ENCODE data around the gene FBRS. TPM values are rescaled to one million over a fixed set of nuclear protein-coding genes. Genes with fewer than 3 reads are reported as not detected.
"Not testable (repeated sequence)": the region's sequence is repeated elsewhere in the genome, so short reads cannot be mapped to it uniquely, and the experiment has no call there.

FBRS gene
- total and polyA plus RNA-seq, 4 donors = 11.5 to 69.0 (median 46.0) TPM

GRCh38 chr16:30696646-30697045 is 38.4 kb downstream of the FBRS start:
- no CpG with 5 or more reads among the region's 3 CpGs for WGBS (ENCODE audit: insufficient coverage)
- not testable (repeated sequence) for H3K9me3 ChIP-seq (ENCODE audit: control insufficient read depth, insufficient read depth, low read length); DNase-seq (ENCODE audit: low read depth in 4 of 6, low spot score in 6 of 6); H3K27me3 ChIP-seq (ENCODE audit: control insufficient read depth, insufficient read depth, low read length); H3K27ac ChIP-seq (ENCODE audit: low read depth, low read length); H3K4me3 ChIP-seq (ENCODE audit: low read depth, low read length)
- Histone ChIP-seq H3K4me1 (ENCODE audit: control insufficient read depth, insufficient read depth, low read length) (peaks cover 11% of the 10 kb centered on the region), H3K36me3 (ENCODE audit: control insufficient read depth, insufficient read depth, low read length) (peaks cover 14% of the 10 kb centered on the region)

GRCh38 chr16:30697264-30698138 is 39.3 kb downstream of the FBRS start:
- peak in 1 of 6 donors; percentile 44 for DNase-seq (ENCODE audit: low read depth in 4 of 6, low spot score in 6 of 6)
- H3K27me3 ChIP-seq (ENCODE audit: control insufficient read depth, insufficient read depth, low read length) = no peaks in the 10 kb centered on the region
- 10% methylated on average over 24 of the region's 26 CpGs for WGBS (ENCODE audit: insufficient coverage)
- H3K4me1 ChIP-seq (ENCODE audit: control insufficient read depth, insufficient read depth, low read length) = peaks cover 11% of the 10 kb centered on the region
- H3K4me3 ChIP-seq (ENCODE audit: low read depth, low read length) = peak overlapping the region; percentile 99
- no peaks in the 10 kb centered on the region for H3K9me3 ChIP-seq (ENCODE audit: control insufficient read depth, insufficient read depth, low read length)
- peak overlapping the region; percentile 100 for H3K27ac ChIP-seq (ENCODE audit: low read depth, low read length)
- H3K36me3 ChIP-seq (ENCODE audit: control insufficient read depth, insufficient read depth, low read length) = peaks cover 22% of the 10 kb centered on the region

GRCh38 chr16:30698139-30698815 is 40.0 kb downstream of the FBRS start:
- peak overlapping the region; percentile 99 for H3K4me3 ChIP-seq (ENCODE audit: low read depth, low read length)
- H3K36me3 ChIP-seq (ENCODE audit: control insufficient read depth, insufficient read depth, low read length) = peaks cover 29% of the 10 kb centered on the region
- WGBS (ENCODE audit: insufficient coverage) = 0% methylated on average over 62 of the region's 76 CpGs
- peak; percentile 91 to 99 (median 95) for DNase-seq (ENCODE audit: low read depth in 4 of 6, low spot score in 6 of 6)
- H3K27ac ChIP-seq (ENCODE audit: low read depth, low read length) = peak overlapping the region; percentile 100
- no peaks in the 10 kb centered on the region for H3K27me3 ChIP-seq (ENCODE audit: control insufficient read depth, insufficient read depth, low read length)
- H3K4me1 ChIP-seq (ENCODE audit: control insufficient read depth, insufficient read depth, low read length) = peaks cover 11% of the 10 kb centered on the region
- no peaks in the 10 kb centered on the region for H3K9me3 ChIP-seq (ENCODE audit: control insufficient read depth, insufficient read depth, low read length)

GRCh38 chr16:30698816-30699614 is 40.8 kb downstream of the FBRS start, which contains the start of gene SRCAP:
Gene SRCAP (plus strand): TSS chr16:30699171. CDS start chr16:30700825, 1,654 bp downstream.
- Histone ChIP-seq H3K9me3 (ENCODE audit: control insufficient read depth, insufficient read depth, low read length) (no peaks in the 10 kb centered on the region), H3K27ac (ENCODE audit: low read depth, low read length) (peak within 1 kb of the TSS; percentile 100), H3K36me3 (ENCODE audit: control insufficient read depth, insufficient read depth, low read length) (peaks cover 36% of the 10 kb centered on the region), H3K4me3 (ENCODE audit: low read depth, low read length) (peak within 1 kb of the TSS; percentile 99), H3K4me1 (ENCODE audit: control insufficient read depth, insufficient read depth, low read length) (peaks cover 11% of the 10 kb centered on the region), H3K27me3 (ENCODE audit: control insufficient read depth, insufficient read depth, low read length) (no peaks in the 10 kb centered on the region)
- peak; percentile 55 to 94 (median 70) for DNase-seq (ENCODE audit: low read depth in 4 of 6, low spot score in 6 of 6)
- under 1% methylated on average over 55 of the region's 57 CpGs for WGBS (ENCODE audit: insufficient coverage)

GRCh38 chr16:30699615-30700099 is 41.4 kb downstream of the FBRS start:
- no peaks in the 10 kb centered on the region for H3K27me3 ChIP-seq (ENCODE audit: control insufficient read depth, insufficient read depth, low read length)
- H3K4me3 ChIP-seq (ENCODE audit: low read depth, low read length) = peak overlapping the region; percentile 99
- peaks cover 43% of the 10 kb centered on the region for H3K36me3 ChIP-seq (ENCODE audit: control insufficient read depth, insufficient read depth, low read length)
- peak overlapping the region; percentile 100 for H3K27ac ChIP-seq (ENCODE audit: low read depth, low read length)
- peaks cover 11% of the 10 kb centered on the region for H3K4me1 ChIP-seq (ENCODE audit: control insufficient read depth, insufficient read depth, low read length)
- no peak for DNase-seq (ENCODE audit: low read depth in 4 of 6, low spot score in 6 of 6)
- H3K9me3 ChIP-seq (ENCODE audit: control insufficient read depth, insufficient read depth, low read length) = no peaks in the 10 kb centered on the region
- 70% methylated on average over 6 of the region's 8 CpGs for WGBS (ENCODE audit: insufficient coverage)

- H3K4me3 ChIP-seq (ENCODE audit: low read depth, low read length) = no peak overlapping the region
- peaks cover 51% of the 10 kb centered on the region for H3K36me3 ChIP-seq (ENCODE audit: control insufficient read depth, insufficient read depth, low read length)
- H3K27ac ChIP-seq (ENCODE audit: low read depth, low read length) = no peak overlapping the region
- H3K9me3 ChIP-seq (ENCODE audit: control insufficient read depth, insufficient read depth, low read length) = no peaks in the 10 kb centered on the region
- peaks cover 11% of the 10 kb centered on the region for H3K4me1 ChIP-seq (ENCODE audit: control insufficient read depth, insufficient read depth, low read length)
- no peaks in the 10 kb centered on the region for H3K27me3 ChIP-seq (ENCODE audit: control insufficient read depth, insufficient read depth, low read length)
- no peak for DNase-seq (ENCODE audit: low read depth in 4 of 6, low spot score in 6 of 6)
- WGBS (ENCODE audit: insufficient coverage) = 36% methylated on average over 7 of the region's 9 CpGs
Measured at GRCh38 chr16:30700491-30700890, 42.3 kb downstream of the FBRS start.

GRCh38 chr16:30700971-30701370 is 42.7 kb downstream of the FBRS start:
- no peak overlapping the region for H3K27ac ChIP-seq (ENCODE audit: low read depth, low read length)
- WGBS (ENCODE audit: insufficient coverage) = no CpG with 5 or more reads among the region's 5 CpGs
- peaks cover 11% of the 10 kb centered on the region for H3K4me1 ChIP-seq (ENCODE audit: control insufficient read depth, insufficient read depth, low read length)
- H3K27me3 ChIP-seq (ENCODE audit: control insufficient read depth, insufficient read depth, low read length) = no peaks in the 10 kb centered on the region
- no peak for DNase-seq (ENCODE audit: low read depth in 4 of 6, low spot score in 6 of 6)
- H3K9me3 ChIP-seq (ENCODE audit: control insufficient read depth, insufficient read depth, low read length) = no peaks in the 10 kb centered on the region
- no peak overlapping the region for H3K4me3 ChIP-seq (ENCODE audit: low read depth, low read length)
- H3K36me3 ChIP-seq (ENCODE audit: control insufficient read depth, insufficient read depth, low read length) = peaks cover 56% of the 10 kb centered on the region

- DNase-seq (ENCODE audit: low read depth in 4 of 6, low spot score in 6 of 6); H3K9me3 ChIP-seq (ENCODE audit: control insufficient read depth, insufficient read depth, low read length); H3K4me3 ChIP-seq (ENCODE audit: low read depth, low read length); H3K27me3 ChIP-seq (ENCODE audit: control insufficient read depth, insufficient read depth, low read length); H3K27ac ChIP-seq (ENCODE audit: low read depth, low read length): not testable (repeated sequence)
- WGBS (ENCODE audit: insufficient coverage) = 96% methylated on average over 10 of the region's 12 CpGs
- Histone ChIP-seq H3K4me1 (ENCODE audit: control insufficient read depth, insufficient read depth, low read length) (peaks cover 11% of the 10 kb centered on the region), H3K36me3 (ENCODE audit: control insufficient read depth, insufficient read depth, low read length) (peaks cover 71% of the 10 kb centered on the region)
Measured at GRCh38 chr16:30703071-30703470, 44.8 kb downstream of the FBRS start.

GRCh38 chr16:30703971-30704370 is 45.7 kb downstream of the FBRS start:
- DNase-seq (ENCODE audit: low read depth in 4 of 6, low spot score in 6 of 6) = no peak
- Histone ChIP-seq H3K4me3 (ENCODE audit: low read depth, low read length) (no peak overlapping the region), H3K36me3 (ENCODE audit: control insufficient read depth, insufficient read depth, low read length) (peaks cover 80% of the 10 kb centered on the region), H3K27me3 (ENCODE audit: control insufficient read depth, insufficient read depth, low read length) (no peaks in the 10 kb centered on the region), H3K9me3 (ENCODE audit: control insufficient read depth, insufficient read depth, low read length) (no peaks in the 10 kb centered on the region), H3K4me1 (ENCODE audit: control insufficient read depth, insufficient read depth, low read length) (peaks cover 11% of the 10 kb centered on the region), H3K27ac (ENCODE audit: low read depth, low read length) (no peak overlapping the region)
- 97% methylated on average over 9 of the region's 10 CpGs for WGBS (ENCODE audit: insufficient coverage)

Data from spinal cord (tissue), 10 donors.